ENCODE measurements around the gene ZNF730.

ZNF730 gene

DNA sequence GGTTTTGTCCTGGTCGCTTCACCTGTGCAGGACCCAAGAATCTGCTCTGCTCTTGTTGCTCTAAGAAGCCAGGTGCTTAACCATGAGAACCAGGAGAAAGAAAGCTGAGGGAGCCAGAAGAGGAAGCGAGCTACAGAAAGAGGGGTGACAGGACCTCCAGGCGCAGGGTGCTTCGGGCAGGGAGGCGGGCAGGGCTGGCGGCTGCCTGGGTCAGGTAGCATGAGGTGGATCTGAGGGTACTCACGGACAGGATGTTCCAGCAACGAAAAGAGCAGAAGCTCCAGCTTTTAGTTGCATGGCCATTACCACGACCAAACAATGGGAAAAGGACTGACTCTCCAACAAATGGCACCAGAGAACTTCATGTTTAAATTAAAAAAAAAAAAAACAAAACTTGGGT is 73.5 kb downstream of the ZNF730 start:
- Histone ChIP-seq H3K4me1 (ENCODE audit: control insufficient read depth in 1 of 2, insufficient read depth in 1 of 2, low read depth in 1 of 2, low read length in 1 of 2) (no peaks in the 10 kb centered on the region), H3K36me3 (no peaks in the 10 kb centered on the region), H3K4me3 (ENCODE audit: low read depth in 1 of 2, low read length in 1 of 2) (no peak overlapping the region), H3K27me3 (no peaks in the 10 kb centered on the region), H3K27ac (no peak overlapping the region), H3K9me3 (no peaks in the 10 kb centered on the region)
- TF ChIP-seq CTCF (IDR thresholded peaks at IDR 0.05): no peak
